GM23248 (cell line): ENCODE measurements around the gene FZD4.

ENCODE experiments used
- EZH2 ChIP-seq: fragments of 200-600 bp; sonication (generic); IDR thresholded peaks from 2 replicates; pipeline ENCODE4 v1.6.1; 2018; ENCODE audit warnings: antibody characterized with exemption, mild to moderate bottlenecking; ENCODE audit not compliant: insufficient read depth, poor library complexity, severe bottlenecking
- EZH2phosphoT487 ChIP-seq: fragments of 200-600 bp; sonication (generic); IDR thresholded peaks from 2 replicates; pipeline ENCODE4 v1.6.1; 2018; ENCODE audit warnings: antibody characterized with exemption, moderate library complexity, mild to moderate bottlenecking, low read depth; ENCODE audit not compliant: insufficient read depth

GRCh38 chr11:86906198-86906597 is 49.0 kb downstream of the FZD4 start:
- TF ChIP-seq EZH2 (no peak), EZH2phosphoT487 (no peak)
